ENCODE measurements around the gene SIGLEC12. TPM values are rescaled to one million over a fixed set of nuclear protein-coding genes. Genes with fewer than 3 reads are reported as not detected.

SIGLEC12 gene
- total RNA-seq, 1 donor from 2014 or later = not detected

DNA sequence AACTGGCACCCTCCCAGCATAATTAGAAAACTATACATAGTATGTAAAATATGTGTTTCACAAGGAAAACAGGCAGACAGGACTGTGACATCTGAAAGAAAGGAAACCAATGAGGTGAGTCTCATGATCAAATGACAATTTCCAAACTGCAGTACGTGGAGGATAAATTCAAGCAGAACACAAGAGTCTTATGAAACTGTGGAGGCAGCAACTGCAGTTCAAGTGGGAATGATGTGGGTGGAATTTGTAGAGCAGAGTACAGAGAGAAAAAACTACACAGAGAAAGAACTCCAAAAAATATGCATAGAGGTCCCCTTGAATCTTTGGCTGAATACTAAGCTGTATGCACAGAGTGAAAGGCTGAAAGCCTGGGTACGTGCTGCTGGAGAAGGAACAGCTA lies 20.2 kb upstream of the SIGLEC12 start:
- H3K9me3 Mint-ChIP-seq (ENCODE audit: unreplicated experiment) = peaks cover 5% of the 10 kb centered on the region
- TF ChIP-seq, protein P1, sequence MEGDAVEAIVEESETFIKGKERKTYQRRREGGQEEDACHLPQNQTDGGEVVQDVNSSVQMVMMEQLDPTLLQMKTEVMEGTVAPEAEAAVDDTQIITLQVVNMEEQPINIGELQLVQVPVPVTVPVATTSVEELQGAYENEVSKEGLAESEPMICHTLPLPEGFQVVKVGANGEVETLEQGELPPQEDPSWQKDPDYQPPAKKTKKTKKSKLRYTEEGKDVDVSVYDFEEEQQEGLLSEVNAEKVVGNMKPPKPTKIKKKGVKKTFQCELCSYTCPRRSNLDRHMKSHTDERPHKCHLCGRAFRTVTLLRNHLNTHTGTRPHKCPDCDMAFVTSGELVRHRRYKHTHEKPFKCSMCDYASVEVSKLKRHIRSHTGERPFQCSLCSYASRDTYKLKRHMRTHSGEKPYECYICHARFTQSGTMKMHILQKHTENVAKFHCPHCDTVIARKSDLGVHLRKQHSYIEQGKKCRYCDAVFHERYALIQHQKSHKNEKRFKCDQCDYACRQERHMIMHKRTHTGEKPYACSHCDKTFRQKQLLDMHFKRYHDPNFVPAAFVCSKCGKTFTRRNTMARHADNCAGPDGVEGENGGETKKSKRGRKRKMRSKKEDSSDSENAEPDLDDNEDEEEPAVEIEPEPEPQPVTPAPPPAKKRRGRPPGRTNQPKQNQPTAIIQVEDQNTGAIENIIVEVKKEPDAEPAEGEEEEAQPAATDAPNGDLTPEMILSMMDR (IDR thresholded peaks at IDR 0.05) = no peak
- H3K36me3 Mint-ChIP-seq (ENCODE audit: unreplicated experiment) = no peaks in the 10 kb centered on the region
- no peak overlapping the region for H3K4me3 Mint-ChIP-seq (ENCODE audit: unreplicated experiment)
- no peak for DNase-seq (ENCODE audit: extremely low spot score, unreplicated experiment)
- H3K27ac Mint-ChIP-seq (ENCODE audit: unreplicated experiment) = no peak overlapping the region
- no peaks in the 10 kb centered on the region for H3K27me3 Mint-ChIP-seq (ENCODE audit: unreplicated experiment)
- no peaks in the 10 kb centered on the region for H3K4me1 Mint-ChIP-seq (ENCODE audit: unreplicated experiment)

DNA sequence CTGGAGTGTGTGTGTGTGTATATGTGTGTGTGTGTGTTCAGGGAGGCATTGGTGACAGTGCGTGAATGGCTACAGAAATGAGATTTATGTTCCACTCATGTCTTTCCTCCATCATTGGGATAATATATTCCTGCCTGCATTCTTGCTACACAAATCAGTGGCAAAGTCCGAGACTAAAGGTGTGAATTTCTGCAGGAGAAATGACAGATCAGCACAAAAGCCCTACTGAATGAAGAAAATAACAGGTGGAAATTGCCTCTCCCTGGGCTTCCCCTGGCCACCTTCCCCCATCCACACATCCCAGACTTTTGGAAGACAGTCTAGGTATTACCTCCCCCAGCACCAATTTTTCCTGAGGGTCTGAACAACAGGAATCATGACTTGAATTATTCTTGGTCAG lies 19.8 kb upstream of the SIGLEC12 start:
- TF ChIP-seq, protein P1 (IDR thresholded peaks at IDR 0.05) = no peak
- Mint-ChIP-seq H3K27ac (ENCODE audit: unreplicated experiment) (no peak overlapping the region), H3K4me3 (ENCODE audit: unreplicated experiment) (no peak overlapping the region), H3K36me3 (ENCODE audit: unreplicated experiment) (no peaks in the 10 kb centered on the region), H3K9me3 (ENCODE audit: unreplicated experiment) (peaks cover 5% of the 10 kb centered on the region), H3K27me3 (ENCODE audit: unreplicated experiment) (no peaks in the 10 kb centered on the region), H3K4me1 (ENCODE audit: unreplicated experiment) (no peaks in the 10 kb centered on the region)
- no peak for DNase-seq (ENCODE audit: extremely low spot score, unreplicated experiment)

DNA sequence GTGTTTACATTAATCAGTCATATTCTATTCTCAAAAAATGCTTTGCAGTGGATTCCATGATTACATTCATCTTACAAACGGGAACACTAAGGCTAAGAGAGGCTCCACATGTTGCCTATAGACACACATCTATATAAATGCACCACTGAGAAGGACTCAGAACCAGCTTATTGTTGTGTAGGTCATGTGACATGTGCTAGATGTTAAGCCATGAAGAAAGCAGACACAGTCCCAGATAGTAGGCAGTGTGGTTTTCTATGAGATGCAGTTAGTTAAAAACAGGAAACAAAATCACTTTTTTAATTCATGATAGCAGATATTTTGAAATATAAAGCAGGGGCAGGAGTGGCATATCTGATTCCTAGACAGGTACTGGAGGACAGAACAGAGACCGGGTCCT lies 19.1 kb upstream of the SIGLEC12 start:
- TF ChIP-seq, protein P1 (IDR thresholded peaks at IDR 0.05) = no peak
- no peak for DNase-seq (ENCODE audit: extremely low spot score, unreplicated experiment)
- Mint-ChIP-seq H3K4me3 (ENCODE audit: unreplicated experiment) (no peak overlapping the region), H3K4me1 (ENCODE audit: unreplicated experiment) (no peaks in the 10 kb centered on the region), H3K36me3 (ENCODE audit: unreplicated experiment) (no peaks in the 10 kb centered on the region), H3K27ac (ENCODE audit: unreplicated experiment) (no peak overlapping the region), H3K27me3 (ENCODE audit: unreplicated experiment) (no peaks in the 10 kb centered on the region), H3K9me3 (ENCODE audit: unreplicated experiment) (peaks cover 5% of the 10 kb centered on the region)

DNA sequence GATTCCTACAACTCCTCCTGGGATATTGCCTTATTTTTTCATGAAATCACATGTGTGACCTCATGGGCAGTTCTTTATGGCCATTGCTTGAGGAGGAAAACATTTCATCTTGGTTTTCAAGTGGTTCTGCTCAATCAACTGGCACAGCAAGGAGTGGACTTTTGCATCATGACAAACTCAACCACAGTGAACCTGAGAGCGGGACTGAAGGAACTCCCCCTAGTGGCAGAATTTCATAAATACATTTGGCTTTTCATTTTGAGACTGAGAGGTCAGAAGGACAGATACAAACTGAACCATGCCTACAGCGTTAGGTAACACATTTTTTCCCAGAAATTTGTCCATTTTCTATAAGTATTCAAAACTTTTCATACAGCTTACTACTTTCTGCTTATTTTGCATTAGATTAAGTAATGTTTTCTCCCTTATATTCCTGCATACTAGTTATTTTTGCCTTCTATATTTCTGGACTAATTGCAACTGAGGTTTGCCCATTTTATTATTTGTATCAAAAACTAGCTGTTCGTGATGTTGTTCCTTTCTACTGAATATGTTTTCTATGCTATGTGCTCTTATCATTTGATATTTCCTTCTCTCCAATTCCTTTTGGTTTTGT lies 13.4 kb upstream of the SIGLEC12 start:
- no peak for DNase-seq (ENCODE audit: extremely low spot score, unreplicated experiment)
- Mint-ChIP-seq H3K27me3 (ENCODE audit: unreplicated experiment) (no peaks in the 10 kb centered on the region), H3K4me1 (ENCODE audit: unreplicated experiment) (no peaks in the 10 kb centered on the region), H3K9me3 (ENCODE audit: unreplicated experiment) (peaks cover 5% of the 10 kb centered on the region), H3K36me3 (ENCODE audit: unreplicated experiment) (no peaks in the 10 kb centered on the region), H3K27ac (ENCODE audit: unreplicated experiment) (no peak overlapping the region), H3K4me3 (ENCODE audit: unreplicated experiment) (no peak overlapping the region)
- TF ChIP-seq, protein P1 (IDR thresholded peaks at IDR 0.05) = peak; percentile 65

DNA sequence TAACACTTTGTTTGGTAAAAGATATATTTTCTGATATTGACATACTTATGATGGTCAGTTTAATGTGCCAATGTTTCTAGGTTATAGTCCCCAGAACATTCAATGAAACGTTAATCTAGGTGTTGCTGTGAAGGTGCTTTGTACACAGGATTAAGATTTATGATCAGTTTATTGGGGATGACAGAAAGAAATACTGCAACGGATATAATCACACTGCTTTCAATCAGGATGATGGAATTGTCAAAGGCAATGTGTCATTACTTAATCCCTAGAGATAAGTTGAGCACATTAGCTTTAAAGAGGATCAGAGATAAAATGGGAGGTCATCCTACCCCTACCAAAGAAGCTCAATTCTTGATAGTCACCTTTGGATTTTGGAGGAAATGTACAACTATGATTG lies 12.4 kb upstream of the SIGLEC12 start:
- H3K27me3 Mint-ChIP-seq (ENCODE audit: unreplicated experiment) = no peaks in the 10 kb centered on the region
- no peaks in the 10 kb centered on the region for H3K36me3 Mint-ChIP-seq (ENCODE audit: unreplicated experiment)
- TF ChIP-seq, protein P1 (IDR thresholded peaks at IDR 0.05) = no peak
- H3K4me1 Mint-ChIP-seq (ENCODE audit: unreplicated experiment) = no peaks in the 10 kb centered on the region
- peaks cover 5% of the 10 kb centered on the region for H3K9me3 Mint-ChIP-seq (ENCODE audit: unreplicated experiment)
- DNase-seq (ENCODE audit: extremely low spot score, unreplicated experiment) = no peak
- no peak overlapping the region for H3K4me3 Mint-ChIP-seq (ENCODE audit: unreplicated experiment)
- no peak overlapping the region for H3K27ac Mint-ChIP-seq (ENCODE audit: unreplicated experiment)
